CD4-positive, CD25-positive, alpha-beta regulatory T cell (primary cell): ENCODE data around the gene CD2. TPM values are rescaled to one million over a fixed set of nuclear protein-coding genes. Genes with fewer than 3 reads are reported as not detected.

Experiments
- ATAC-seq, 2 donors: fragments of 150-1000 bp; cut with Tn5 transposase; one replicate each; pipeline ENCODE4 v1.10.0; 2021; ENCODE audit warnings: low read depth in 2 of 2, moderate number of reproducible peaks in 2 of 2, moderate library complexity in 1 of 2
- DNase-seq, 3 donors: peaks; one replicate each; pipeline versions ENCODE4 v3.0.0 to v3.0.0-alpha.2; 2012 to 2022; ENCODE audit warnings: mixed read lengths in 1 of 3
- H3K27ac ChIP-seq: one replicate; pipeline ENCODE4 v1.7.0; 2013; ENCODE audit warnings: mild to moderate bottlenecking, low read length; ENCODE audit not compliant: insufficient read depth, poor library complexity, severe bottlenecking
- H3K27me3 ChIP-seq: one replicate; pipeline ENCODE4 v1.7.0; 2013; ENCODE audit warnings: low read length; ENCODE audit not compliant: control insufficient read depth, insufficient read depth
- H3K36me3 ChIP-seq: one replicate; pipeline ENCODE4 v1.7.0; 2013; ENCODE audit warnings: mild to moderate bottlenecking, low read length, moderate library complexity; ENCODE audit not compliant: control insufficient read depth, insufficient read depth
- H3K4me1 ChIP-seq: 2 replicates; pipeline ENCODE4 v1.7.0; 2013; ENCODE audit warnings: mild to moderate bottlenecking, low read length; ENCODE audit not compliant: insufficient read depth, control insufficient read depth, poor library complexity, severe bottlenecking
- H3K4me3 ChIP-seq: one replicate; pipeline ENCODE4 v1.7.0; 2013; ENCODE audit warnings: low read depth, mild to moderate bottlenecking, low read length, moderate library complexity
- H3K9me3 ChIP-seq, 2 experiments: 1 replicate in 1 of 2; 2 replicates in 1 of 2; pipeline ENCODE4 v1.7.0; 2013; ENCODE audit warnings: low read length in 2 of 2, mild to moderate bottlenecking in 1 of 2, moderate library complexity in 1 of 2; ENCODE audit not compliant: control insufficient read depth in 2 of 2
- H3K27ac Mint-ChIP-seq, 3 donors: one replicate each; pipeline ENCODE4 v1.8.0; 2020 to 2022; ENCODE audit warnings: mild to moderate bottlenecking in 3 of 3, mixed read lengths in 3 of 3, moderate library complexity in 2 of 3
- H3K27me3 Mint-ChIP-seq: one replicate; pipeline ENCODE4 v1.8.0; 2022; ENCODE audit warnings: mild to moderate bottlenecking, mixed read lengths
- H3K36me3 Mint-ChIP-seq: one replicate; pipeline ENCODE4 v1.8.0; 2020; ENCODE audit warnings: mixed read lengths
- H3K4me1 Mint-ChIP-seq, 4 donors: one replicate each; pipeline ENCODE4 v1.8.0; 2020 to 2022; ENCODE audit warnings: mixed read lengths in 4 of 4, mild to moderate bottlenecking in 1 of 4
- H3K4me3 Mint-ChIP-seq, 4 donors: one replicate each; pipeline ENCODE4 v1.8.0; 2020 to 2022; ENCODE audit warnings: mild to moderate bottlenecking in 4 of 4, mixed read lengths in 4 of 4, moderate library complexity in 3 of 4
- H3K9me3 Mint-ChIP-seq, 7 donors: one replicate each; pipeline ENCODE4 v1.8.0; 2020 to 2022; ENCODE audit warnings: mixed read lengths in 7 of 7, mild to moderate bottlenecking in 3 of 7, moderate library complexity in 2 of 7
- polyA plus RNA-seq, 4 donors: library from polyadenylated mRNA; unstranded; fragments of 300-500 nt; fragmentation: Illumina TruSeq; gene quantifications; one replicate each; pipeline ENCODE4 v1.2.3, GENCODE V29; 2021
- total RNA-seq: library from RNA; stranded (reverse); gene quantifications from one replicate; pipeline ENCODE4 v1.2.3, GENCODE V29; 2022

The CD2 gene
- total and polyA plus RNA-seq, 5 donors from 2014 or later = 192 to 457 (median 349) TPM

DNA sequence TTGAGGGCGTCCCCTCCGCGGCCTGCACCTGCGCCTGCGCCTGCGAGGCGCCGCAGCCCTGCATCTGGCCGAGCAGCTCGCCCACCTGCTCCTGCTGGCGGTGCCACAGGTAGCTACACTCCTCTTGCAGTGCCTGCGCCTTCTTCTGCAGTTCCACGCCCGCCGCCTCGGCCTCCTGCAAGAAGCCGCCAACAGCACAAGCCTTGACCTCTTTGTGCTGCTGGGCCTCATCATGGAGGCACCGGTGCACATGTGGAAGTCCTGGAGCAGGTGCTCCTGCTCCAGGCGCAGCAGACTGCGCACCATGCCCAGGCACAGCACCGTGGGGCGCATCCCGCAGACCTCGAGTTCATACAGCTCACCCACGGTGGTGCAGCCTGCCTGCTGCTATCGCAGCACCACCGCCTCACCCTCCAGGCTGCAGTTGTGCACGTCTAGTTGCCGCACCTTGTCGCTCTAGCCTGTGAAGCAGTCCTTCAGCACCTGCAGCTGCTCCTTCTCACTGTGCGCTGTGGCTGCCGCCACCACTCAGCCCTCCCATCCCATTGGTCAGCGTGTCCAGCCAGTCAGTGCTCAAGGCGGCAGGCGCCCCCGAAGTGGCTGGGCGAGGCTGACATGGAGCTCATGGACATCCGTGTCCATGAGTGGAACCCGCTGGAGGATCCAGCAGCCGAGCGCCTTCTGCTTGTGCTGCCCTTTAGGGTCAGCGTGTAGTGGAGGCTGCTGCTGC lies 12.2 kb upstream of the CD2 start:
- no peak overlapping the region for H3K4me3 Mint-ChIP-seq
- Histone ChIP-seq H3K27ac (no peak overlapping the region), H3K4me1 (peaks cover 27% of the 10 kb centered on the region), H3K9me3 (peaks cover 21 to 38% of the 10 kb centered on the region in 2 experiments), H3K27me3 (no peaks in the 10 kb centered on the region), H3K36me3 (no peaks in the 10 kb centered on the region), H3K4me3 (no peak overlapping the region)
- H3K27me3 Mint-ChIP-seq = no peaks in the 10 kb centered on the region
- H3K9me3 Mint-ChIP-seq = peaks cover 0 to 44% (median 17%) of the 10 kb centered on the region in 7 donors
- DNase-seq (no peak), ATAC-seq (no peak)
- peaks cover 11% of the 10 kb centered on the region for H3K36me3 Mint-ChIP-seq
- peaks cover 29 to 44% (median 40%) of the 10 kb centered on the region in 4 donors for H3K4me1 Mint-ChIP-seq
- H3K27ac Mint-ChIP-seq = no peak overlapping the region

DNA sequence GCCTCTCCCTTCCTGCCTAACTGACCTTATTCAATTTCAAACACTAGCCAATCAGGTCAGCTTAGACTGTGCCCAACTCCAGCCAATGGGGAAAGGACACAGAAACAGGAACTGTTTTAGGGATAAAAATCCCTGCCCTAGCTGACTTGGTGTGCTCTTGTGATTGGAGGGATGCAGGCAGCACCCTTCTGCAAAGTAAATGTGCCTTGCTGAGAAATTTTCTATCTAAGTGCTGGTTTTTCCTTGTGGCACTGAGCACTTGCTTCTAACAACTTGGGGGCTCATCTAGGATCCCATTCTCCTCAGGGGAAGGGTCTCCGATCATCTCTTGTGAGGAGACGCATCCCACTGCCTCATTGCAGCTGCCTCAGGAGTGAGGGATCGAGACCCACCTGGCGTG lies 10.7 kb upstream of the CD2 start:
- DNase-seq = peak in 1 of 3 donors; percentile 37
- H3K36me3 Mint-ChIP-seq = peaks cover 11% of the 10 kb centered on the region

GRCh38 chr1:116748272-116748671 lies 6.0 kb upstream of the CD2 start:
- Mint-ChIP-seq H3K27me3 (no peaks in the 10 kb centered on the region), H3K36me3 (peaks cover 8% of the 10 kb centered on the region), H3K4me3 (peak overlapping the region in 1 of 4 donors; percentile 30), H3K27ac (peak overlapping the region in 1 of 3 donors; percentile 52), H3K4me1 (peaks cover 11 to 24% (median 18%) of the 10 kb centered on the region in 4 donors), H3K9me3 (peaks cover 4 to 58% (median 19%) of the 10 kb centered on the region in 7 donors)
- no peaks in the 10 kb centered on the region for H3K27me3 ChIP-seq
- no peak for DNase-seq
- H3K9me3 ChIP-seq = peaks cover 33 to 62% of the 10 kb centered on the region in 2 experiments
- H3K27ac ChIP-seq = no peak overlapping the region
- no peak overlapping the region for H3K4me3 ChIP-seq
- H3K4me1 ChIP-seq = peaks cover 15% of the 10 kb centered on the region
- no peaks in the 10 kb centered on the region for H3K36me3 ChIP-seq
- ATAC-seq = no peak

More for the DNA sequence above, 10.7 kb upstream of the CD2 start:
- Histone ChIP-seq H3K36me3 (no peaks in the 10 kb centered on the region), H3K4me1 (peaks cover 15% of the 10 kb centered on the region), H3K27ac (no peak overlapping the region), H3K9me3 (peaks cover 32 to 54% of the 10 kb centered on the region in 2 experiments), H3K27me3 (no peaks in the 10 kb centered on the region), H3K4me3 (no peak overlapping the region)
- Mint-ChIP-seq H3K4me3 (no peak overlapping the region), H3K27me3 (no peaks in the 10 kb centered on the region), H3K4me1 (peaks cover 17 to 28% (median 25%) of the 10 kb centered on the region in 4 donors), H3K27ac (peak overlapping the region in 1 of 3 donors; percentile 38), H3K9me3 (peaks cover 3 to 59% (median 22%) of the 10 kb centered on the region in 7 donors)
- no peak for ATAC-seq

- Mint-ChIP-seq H3K9me3 (peaks cover 4 to 31% (median 11%) of the 10 kb centered on the region in 7 donors), H3K27ac (peak overlapping the region; percentile 30 to 92 (median 91)), H3K27me3 (no peaks in the 10 kb centered on the region), H3K36me3 (peaks cover 9% of the 10 kb centered on the region), H3K4me3 (peak overlapping the region; percentile 41 to 77 (median 62)), H3K4me1 (peaks cover 20 to 34% (median 27%) of the 10 kb centered on the region in 4 donors)
- peak overlapping the region; percentile 44 for H3K27ac ChIP-seq
- H3K4me3 ChIP-seq = peak overlapping the region; percentile 16
- H3K27me3 ChIP-seq = no peaks in the 10 kb centered on the region
- ATAC-seq = no peak
- no peaks in the 10 kb centered on the region for H3K36me3 ChIP-seq
- DNase-seq = peak in 1 of 3 donors; percentile 62
- H3K9me3 ChIP-seq = peaks cover 17 to 35% of the 10 kb centered on the region in 2 experiments
- H3K4me1 ChIP-seq = peaks cover 25% of the 10 kb centered on the region
Measured at GRCh38 chr1:116751146-116751545, 3.1 kb upstream of the CD2 start.

DNA sequence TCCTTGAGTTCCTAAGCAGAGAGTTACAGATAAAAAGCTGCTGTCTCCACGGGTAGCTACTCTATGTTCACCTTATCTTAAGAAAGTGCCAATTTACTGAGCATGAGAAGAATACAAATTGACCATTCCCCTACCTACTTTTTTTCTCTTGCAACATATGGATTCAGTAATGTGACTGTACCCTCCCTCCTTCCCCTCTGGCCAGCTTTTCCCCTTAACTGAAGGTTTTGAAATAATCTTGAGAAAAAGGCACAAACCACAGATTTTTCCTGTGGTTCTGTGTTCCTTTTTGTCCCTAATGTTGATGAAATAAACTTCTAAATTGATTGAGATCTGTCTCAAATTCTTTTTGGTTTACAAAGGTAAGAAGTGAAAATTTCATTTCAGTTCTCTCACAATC lies 2.6 kb upstream of the CD2 start:
- Mint-ChIP-seq H3K4me3 (peak overlapping the region; percentile 41 to 77 (median 62)), H3K36me3 (peaks cover 12% of the 10 kb centered on the region)
- DNase-seq = no peak

GRCh38 chr1:116753312-116753711 lies 918 bp upstream of the CD2 start:
- DNase-seq = no peak
- no peak for ATAC-seq

More for the DNA sequence above, 2.6 kb upstream of the CD2 start:
- Mint-ChIP-seq H3K4me1 (peaks cover 20 to 34% (median 27%) of the 10 kb centered on the region in 4 donors), H3K27ac (peak overlapping the region; percentile 30 to 92 (median 91)), H3K27me3 (no peaks in the 10 kb centered on the region), H3K9me3 (peaks cover 4 to 27% (median 9%) of the 10 kb centered on the region in 7 donors)
- Histone ChIP-seq H3K4me3 (no peak overlapping the region), H3K36me3 (no peaks in the 10 kb centered on the region), H3K4me1 (peaks cover 25% of the 10 kb centered on the region), H3K9me3 (peaks cover 17 to 33% of the 10 kb centered on the region in 2 experiments), H3K27me3 (no peaks in the 10 kb centered on the region), H3K27ac (peak overlapping the region; percentile 44)
- ATAC-seq = no peak

GRCh38 chr1:116755066-116755465 lies 836 bp downstream of the CD2 start:
- H3K27me3 ChIP-seq = no peaks in the 10 kb centered on the region
- peaks cover 10% of the 10 kb centered on the region for H3K36me3 ChIP-seq
- DNase-seq (peak in 1 of 3 donors; percentile 37), ATAC-seq (no peak)
- peak overlapping the region; percentile 96 to 100 (median 98) for H3K27ac Mint-ChIP-seq
- H3K4me3 ChIP-seq = peak overlapping the region; percentile 100
- H3K36me3 Mint-ChIP-seq = peaks cover 33% of the 10 kb centered on the region
- no peaks in the 10 kb centered on the region for H3K27me3 Mint-ChIP-seq
- peak overlapping the region; percentile 96 to 100 (median 98) for H3K4me3 Mint-ChIP-seq
- H3K27ac ChIP-seq = peak overlapping the region; percentile 89
- no peaks in the 10 kb centered on the region for H3K9me3 ChIP-seq
- peaks cover 41% of the 10 kb centered on the region for H3K4me1 ChIP-seq
- peaks cover 27 to 48% (median 37%) of the 10 kb centered on the region in 4 donors for H3K4me1 Mint-ChIP-seq
- peaks cover 0 to 4% (median 0%) of the 10 kb centered on the region in 7 donors for H3K9me3 Mint-ChIP-seq

More at GRCh38 chr1:116753312-116753711, 918 bp upstream of the CD2 start:
- Mint-ChIP-seq H3K9me3 (peaks cover 0 to 15% (median 6%) of the 10 kb centered on the region in 7 donors), H3K36me3 (peaks cover 17% of the 10 kb centered on the region), H3K27me3 (no peaks in the 10 kb centered on the region), H3K27ac (peak overlapping the region; percentile 96 to 100 (median 98)), H3K4me3 (peak overlapping the region; percentile 96 to 100 (median 98)), H3K4me1 (peaks cover 20 to 35% (median 28%) of the 10 kb centered on the region in 4 donors)
- Histone ChIP-seq H3K4me3 (peak overlapping the region; percentile 100), H3K27me3 (no peaks in the 10 kb centered on the region), H3K27ac (peak overlapping the region; percentile 89), H3K4me1 (peaks cover 31% of the 10 kb centered on the region), H3K9me3 (peaks cover 8 to 16% of the 10 kb centered on the region in 2 experiments), H3K36me3 (no peaks in the 10 kb centered on the region)
